ENCODE measurements around the gene LYST.
A peak's percentile ranks its signal among the peaks of the same experiment; 100 is the strongest.

Gene LYST

GRCh38 chr1:235745503-235746136 lies 121.1 kb downstream of the LYST start:
- Histone ChIP-seq H3K9me3 (no peaks in the 10 kb centered on the region), H3K4me1 (ENCODE audit: control insufficient read depth in 1 of 2, insufficient read depth in 1 of 2, low read depth in 1 of 2, low read length in 1 of 2) (peaks cover 21 to 24% of the 10 kb centered on the region in 2 experiments), H3K36me3 (peaks cover 99% of the 10 kb centered on the region), H3K4me3 (ENCODE audit: low read depth in 1 of 2, low read length in 1 of 2) (no peak overlapping the region), H3K27ac (peak overlapping the region; percentile 72), H3K27me3 (no peaks in the 10 kb centered on the region)
- TF ChIP-seq, protein P1, sequence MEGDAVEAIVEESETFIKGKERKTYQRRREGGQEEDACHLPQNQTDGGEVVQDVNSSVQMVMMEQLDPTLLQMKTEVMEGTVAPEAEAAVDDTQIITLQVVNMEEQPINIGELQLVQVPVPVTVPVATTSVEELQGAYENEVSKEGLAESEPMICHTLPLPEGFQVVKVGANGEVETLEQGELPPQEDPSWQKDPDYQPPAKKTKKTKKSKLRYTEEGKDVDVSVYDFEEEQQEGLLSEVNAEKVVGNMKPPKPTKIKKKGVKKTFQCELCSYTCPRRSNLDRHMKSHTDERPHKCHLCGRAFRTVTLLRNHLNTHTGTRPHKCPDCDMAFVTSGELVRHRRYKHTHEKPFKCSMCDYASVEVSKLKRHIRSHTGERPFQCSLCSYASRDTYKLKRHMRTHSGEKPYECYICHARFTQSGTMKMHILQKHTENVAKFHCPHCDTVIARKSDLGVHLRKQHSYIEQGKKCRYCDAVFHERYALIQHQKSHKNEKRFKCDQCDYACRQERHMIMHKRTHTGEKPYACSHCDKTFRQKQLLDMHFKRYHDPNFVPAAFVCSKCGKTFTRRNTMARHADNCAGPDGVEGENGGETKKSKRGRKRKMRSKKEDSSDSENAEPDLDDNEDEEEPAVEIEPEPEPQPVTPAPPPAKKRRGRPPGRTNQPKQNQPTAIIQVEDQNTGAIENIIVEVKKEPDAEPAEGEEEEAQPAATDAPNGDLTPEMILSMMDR (IDR thresholded peaks at IDR 0.05) = no peak

GRCh38 chr1:235742914-235743599 lies 123.6 kb downstream of the LYST start:
- Histone ChIP-seq H3K36me3 (peaks cover 100% of the 10 kb centered on the region), H3K4me3 (ENCODE audit: low read depth in 1 of 2, low read length in 1 of 2) (no peak overlapping the region), H3K9me3 (no peaks in the 10 kb centered on the region), H3K4me1 (ENCODE audit: control insufficient read depth in 1 of 2, insufficient read depth in 1 of 2, low read depth in 1 of 2, low read length in 1 of 2) (peaks cover 25 to 27% of the 10 kb centered on the region in 2 experiments), H3K27me3 (no peaks in the 10 kb centered on the region), H3K27ac (no peak overlapping the region)
- TF ChIP-seq, protein P1 (IDR thresholded peaks at IDR 0.05) = no peak

GRCh38 chr1:235741294-235741693 lies 125.4 kb downstream of the LYST start:
- no peak overlapping the region for H3K27ac ChIP-seq

GRCh38 chr1:235739631-235740030 lies 127.1 kb downstream of the LYST start:
- Histone ChIP-seq H3K27me3 (no peaks in the 10 kb centered on the region), H3K27ac (peak overlapping the region; percentile 53), H3K4me3 (ENCODE audit: low read depth in 1 of 2, low read length in 1 of 2) (no peak overlapping the region), H3K36me3 (peaks cover 92% of the 10 kb centered on the region), H3K9me3 (no peaks in the 10 kb centered on the region), H3K4me1 (ENCODE audit: control insufficient read depth in 1 of 2, insufficient read depth in 1 of 2, low read depth in 1 of 2, low read length in 1 of 2) (peaks cover 10 to 12% of the 10 kb centered on the region in 2 experiments)
- TF ChIP-seq, protein P1 (IDR thresholded peaks at IDR 0.05) = no peak

More at GRCh38 chr1:235741294-235741693, 125.4 kb downstream of the LYST start:
- Histone ChIP-seq H3K36me3 (peaks cover 97% of the 10 kb centered on the region), H3K4me3 (ENCODE audit: low read depth in 1 of 2, low read length in 1 of 2) (no peak overlapping the region), H3K27me3 (no peaks in the 10 kb centered on the region), H3K4me1 (ENCODE audit: control insufficient read depth in 1 of 2, insufficient read depth in 1 of 2, low read depth in 1 of 2, low read length in 1 of 2) (peaks cover 25% of the 10 kb centered on the region in 2 experiments), H3K9me3 (no peaks in the 10 kb centered on the region)
- TF ChIP-seq, protein P1 (IDR thresholded peaks at IDR 0.05) = no peak

DNA sequence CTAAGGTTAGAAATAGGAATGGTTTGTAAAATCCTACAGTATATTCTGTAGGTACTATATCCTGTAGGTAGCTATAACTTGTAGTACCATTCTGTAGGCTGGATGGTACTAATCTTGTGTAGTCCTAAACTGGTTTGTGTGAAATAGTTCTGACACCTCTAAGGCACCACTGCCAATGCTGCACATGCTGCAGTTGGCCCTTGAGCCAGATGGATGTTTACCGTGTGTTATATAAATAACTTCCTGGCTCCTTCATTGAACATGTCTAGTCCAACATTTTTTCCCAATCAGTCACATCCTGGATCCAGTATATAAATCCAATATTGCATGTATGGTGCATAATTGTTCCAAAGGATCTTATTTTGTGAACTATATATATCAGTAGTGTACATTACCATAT lies 127.6 kb downstream of the LYST start:
- peaks cover 10 to 12% of the 10 kb centered on the region in 2 experiments for H3K4me1 ChIP-seq (ENCODE audit: control insufficient read depth in 1 of 2, insufficient read depth in 1 of 2, low read depth in 1 of 2, low read length in 1 of 2)
- H3K4me3 ChIP-seq (ENCODE audit: low read depth in 1 of 2, low read length in 1 of 2) = no peak overlapping the region
- peaks cover 92% of the 10 kb centered on the region for H3K36me3 ChIP-seq

More for the DNA sequence above, 127.6 kb downstream of the LYST start:
- Histone ChIP-seq H3K27ac (no peak overlapping the region), H3K9me3 (no peaks in the 10 kb centered on the region), H3K27me3 (no peaks in the 10 kb centered on the region)
- TF ChIP-seq, protein P1 (IDR thresholded peaks at IDR 0.05) = no peak

Data from neutrophil (primary cell).